ENCODE results near the gene VSTM2L. TPM values are rescaled to one million over a fixed set of nuclear protein-coding genes. Genes with fewer than 3 reads are reported as not detected.

The VSTM2L gene
- total and polyA plus RNA-seq, 2 of the 13 experiments (the other 11 are each of a cell fraction or from before 2014, with no cell fraction given), result not detected

GRCh38 chr20:37881601-37882343 lies 21.2 kb upstream of the VSTM2L start (continued):
- no peak for TF ChIP-seq U2AF2 (IDR thresholded peaks at IDR 0.05; ENCODE audit: low read depth, low read length)
- TF ChIP-seq ZKSCAN8 (CRISPR knock-in tag; IDR thresholded peaks at IDR 0.05; ENCODE audit: borderline replicate concordance), result no peak
- no peak for TF ChIP-seq TCF7 (IDR thresholded peaks at IDR 0.05; ENCODE audit: low read depth)
- no peak for TF ChIP-seq MIER2 (CRISPR knock-in tag; IDR thresholded peaks at IDR 0.05)
- no peak for TF ChIP-seq SIN3B (IDR thresholded peaks at IDR 0.05; ENCODE audit: low read length)
- no peak for TF ChIP-seq TARDBP (CRISPR knock-in tag; IDR thresholded peaks at IDR 0.05)
- no peak for TF ChIP-seq RBM39 (IDR thresholded peaks at IDR 0.05; ENCODE audit: low read depth, low read length, poor library complexity, severe bottlenecking)
- TF ChIP-seq MZF1 (CRISPR knock-in tag; IDR thresholded peaks at IDR 0.05; ENCODE audit: borderline replicate concordance), result no peak
- TF ChIP-seq MBD4 (IDR thresholded peaks at IDR 0.05; ENCODE audit: borderline replicate concordance, low read length), result no peak
- no peak for TF ChIP-seq PHB2 (IDR thresholded peaks at IDR 0.05; ENCODE audit: partially characterized antibody)
- TF ChIP-seq RFX1 (IDR thresholded peaks at IDR 0.05), result no peak
- TF ChIP-seq, protein P1, sequence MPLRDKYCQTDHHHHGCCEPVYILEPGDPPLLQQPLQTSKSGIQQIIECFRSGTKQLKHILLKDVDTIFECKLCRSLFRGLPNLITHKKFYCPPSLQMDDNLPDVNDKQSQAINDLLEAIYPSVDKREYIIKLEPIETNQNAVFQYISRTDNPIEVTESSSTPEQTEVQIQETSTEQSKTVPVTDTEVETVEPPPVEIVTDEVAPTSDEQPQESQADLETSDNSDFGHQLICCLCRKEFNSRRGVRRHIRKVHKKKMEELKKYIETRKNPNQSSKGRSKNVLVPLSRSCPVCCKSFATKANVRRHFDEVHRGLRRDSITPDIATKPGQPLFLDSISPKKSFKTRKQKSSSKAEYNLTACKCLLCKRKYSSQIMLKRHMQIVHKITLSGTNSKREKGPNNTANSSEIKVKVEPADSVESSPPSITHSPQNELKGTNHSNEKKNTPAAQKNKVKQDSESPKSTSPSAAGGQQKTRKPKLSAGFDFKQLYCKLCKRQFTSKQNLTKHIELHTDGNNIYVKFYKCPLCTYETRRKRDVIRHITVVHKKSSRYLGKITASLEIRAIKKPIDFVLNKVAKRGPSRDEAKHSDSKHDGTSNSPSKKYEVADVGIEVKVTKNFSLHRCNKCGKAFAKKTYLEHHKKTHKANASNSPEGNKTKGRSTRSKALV (CRISPR knock-in tag; IDR thresholded peaks at IDR 0.05), result no peak
- TF ChIP-seq KLF11 (CRISPR knock-in tag; IDR thresholded peaks at IDR 0.05), result no peak; the same call in 1 of the 2 replicates
- TF ChIP-seq SIN3A (IDR thresholded peaks at IDR 0.05; ENCODE audit: borderline replicate concordance, low read depth, low read length), result no peak
- TF ChIP-seq, protein P2, sequence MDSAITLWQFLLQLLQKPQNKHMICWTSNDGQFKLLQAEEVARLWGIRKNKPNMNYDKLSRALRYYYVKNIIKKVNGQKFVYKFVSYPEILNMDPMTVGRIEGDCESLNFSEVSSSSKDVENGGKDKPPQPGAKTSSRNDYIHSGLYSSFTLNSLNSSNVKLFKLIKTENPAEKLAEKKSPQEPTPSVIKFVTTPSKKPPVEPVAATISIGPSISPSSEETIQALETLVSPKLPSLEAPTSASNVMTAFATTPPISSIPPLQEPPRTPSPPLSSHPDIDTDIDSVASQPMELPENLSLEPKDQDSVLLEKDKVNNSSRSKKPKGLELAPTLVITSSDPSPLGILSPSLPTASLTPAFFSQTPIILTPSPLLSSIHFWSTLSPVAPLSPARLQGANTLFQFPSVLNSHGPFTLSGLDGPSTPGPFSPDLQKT (CRISPR knock-in tag; IDR thresholded peaks at IDR 0.05; ENCODE audit: borderline replicate concordance), result no peak
- no peak for TF ChIP-seq SALL2 (CRISPR knock-in tag; IDR thresholded peaks at IDR 0.05)
- no peak; the same call in 1 of the 2 replicates for TF ChIP-seq KDM6A (CRISPR knock-in tag; IDR thresholded peaks at IDR 0.05; ENCODE audit: low read depth)
- no peak for TF ChIP-seq BCL3 (CRISPR knock-in tag; IDR thresholded peaks at IDR 0.05)
- TF ChIP-seq TCF12 (IDR thresholded peaks at IDR 0.05), result no peak
- TF ChIP-seq TCF12 (CRISPR knock-in tag; IDR thresholded peaks at IDR 0.05), result no peak
- no peak for TF ChIP-seq ZNF326 (CRISPR knock-in tag; IDR thresholded peaks at IDR 0.05; ENCODE audit: borderline replicate concordance)
- no peak for TF ChIP-seq ZNF557 (CRISPR knock-in tag; IDR thresholded peaks at IDR 0.05)
- no peak for TF ChIP-seq HNRNPUL1 (IDR thresholded peaks at IDR 0.05; ENCODE audit: low read depth, low read length)
- TF ChIP-seq KDM1A (CRISPR knock-in tag; IDR thresholded peaks at IDR 0.05), result no peak
- no peak; the same call in 1 of the 2 replicates for TF ChIP-seq ZSCAN31 (CRISPR knock-in tag; IDR thresholded peaks at IDR 0.05; ENCODE audit: low read depth)
- no peak for TF ChIP-seq FIP1L1 (IDR thresholded peaks at IDR 0.05; ENCODE audit: borderline replicate concordance, insufficient read depth, low read depth, low read length)

All from HepG2 (cell line).